GM19395 (cell line): ENCODE data around the gene SOWAHA.

Source experiments
- ATAC-seq: cut with Tn5 transposase; IDR thresholded peaks from one replicate; pipeline ENCODE4 v1.9.1; 2021; ENCODE audit warnings: mild to moderate bottlenecking, moderate library complexity; ENCODE audit not compliant: unreplicated experiment

Gene SOWAHA

DNA sequence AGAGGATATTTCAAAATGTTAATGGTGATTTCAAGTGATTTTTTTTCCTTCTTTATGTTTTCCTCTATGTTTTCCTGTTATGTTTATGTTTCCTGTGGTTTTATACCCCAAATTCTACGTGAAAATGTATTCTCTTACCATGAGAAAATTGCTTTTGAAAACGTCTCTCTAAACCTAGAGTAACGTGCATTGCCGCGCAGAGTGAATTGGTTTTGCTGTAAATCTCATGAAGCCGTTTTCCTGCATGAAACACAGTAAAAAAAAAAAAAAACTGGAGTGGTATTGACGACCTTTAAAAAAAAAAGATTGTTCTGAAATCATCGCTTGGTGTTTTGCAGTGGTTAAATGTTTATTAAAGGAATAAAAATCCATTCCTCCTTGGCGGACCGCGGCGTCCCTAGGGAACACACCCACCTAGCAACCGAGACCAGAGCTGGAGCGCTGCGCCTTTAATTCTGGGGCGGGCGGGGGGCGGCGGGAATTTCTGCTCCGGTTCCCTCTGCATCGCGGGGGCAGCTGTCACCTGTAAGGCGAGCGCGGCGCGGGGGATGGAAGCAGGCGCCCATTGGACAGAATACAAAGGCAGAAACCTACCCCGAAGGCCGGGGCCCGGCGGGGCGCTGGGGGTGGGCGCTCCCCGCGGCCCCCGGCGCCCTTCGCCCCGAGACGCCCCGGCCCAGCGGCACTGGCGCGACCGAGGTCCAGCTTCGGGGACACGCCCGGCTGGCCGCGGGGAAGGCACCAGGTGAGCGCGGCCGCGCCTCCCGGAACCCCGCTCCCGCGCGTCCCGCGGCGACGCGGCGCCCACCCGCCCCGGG is at the start of gene SOWAHA:
Gene SOWAHA (plus strand): TSS at position 522 of the 818 bp plus-strand sequence. CDS start 320 bp downstream, outside the sequence.
- no peak for ATAC-seq

DNA sequence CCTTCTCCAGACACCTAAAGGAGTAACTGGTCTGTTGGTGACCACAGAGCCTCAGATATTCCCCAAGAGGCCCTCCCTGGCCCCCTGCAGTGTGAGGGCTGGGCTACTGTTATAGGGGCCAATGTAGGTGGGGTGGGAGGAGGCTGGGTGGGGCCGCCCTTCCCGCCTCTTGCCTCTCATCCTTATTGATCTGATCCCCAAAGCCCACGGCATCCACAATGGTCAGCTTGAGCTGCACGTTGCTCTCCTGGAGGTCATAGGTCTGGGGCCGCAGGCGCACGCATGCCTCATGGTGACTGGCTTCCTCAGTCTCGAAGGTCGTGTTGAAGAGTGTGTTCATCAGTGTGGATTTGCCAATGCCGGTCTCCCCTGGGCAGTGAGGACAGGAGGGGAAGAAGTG is 49.1 kb upstream of the SOWAHA start:
- no peak for ATAC-seq

DNA sequence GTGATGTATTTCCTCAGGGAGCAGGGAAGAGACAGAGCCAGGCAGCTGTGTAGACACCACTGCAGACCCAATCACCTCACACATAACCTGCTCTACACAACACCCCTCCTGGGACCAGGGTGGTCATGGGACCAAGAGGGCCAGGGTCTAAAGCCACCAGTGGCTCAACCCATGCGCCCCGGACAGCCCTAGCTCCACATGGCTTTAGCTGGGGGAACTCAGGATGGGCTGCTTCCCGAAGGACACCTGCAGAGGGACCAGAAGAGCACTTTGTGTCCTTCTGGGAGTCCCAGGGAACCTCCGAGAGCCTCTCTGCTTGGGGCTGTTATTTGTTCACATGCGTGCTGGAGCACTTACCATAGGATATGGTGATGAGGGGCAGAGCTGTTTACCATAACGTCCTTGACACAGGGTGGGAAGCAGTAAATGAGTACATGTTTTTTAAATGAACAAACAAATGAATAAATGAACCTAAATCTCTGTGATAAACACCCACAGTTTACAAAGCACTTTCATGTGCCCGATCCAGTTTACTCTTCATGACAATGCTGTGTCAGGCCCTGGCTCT is 48.3 kb upstream of the SOWAHA start:
- no peak for ATAC-seq

DNA sequence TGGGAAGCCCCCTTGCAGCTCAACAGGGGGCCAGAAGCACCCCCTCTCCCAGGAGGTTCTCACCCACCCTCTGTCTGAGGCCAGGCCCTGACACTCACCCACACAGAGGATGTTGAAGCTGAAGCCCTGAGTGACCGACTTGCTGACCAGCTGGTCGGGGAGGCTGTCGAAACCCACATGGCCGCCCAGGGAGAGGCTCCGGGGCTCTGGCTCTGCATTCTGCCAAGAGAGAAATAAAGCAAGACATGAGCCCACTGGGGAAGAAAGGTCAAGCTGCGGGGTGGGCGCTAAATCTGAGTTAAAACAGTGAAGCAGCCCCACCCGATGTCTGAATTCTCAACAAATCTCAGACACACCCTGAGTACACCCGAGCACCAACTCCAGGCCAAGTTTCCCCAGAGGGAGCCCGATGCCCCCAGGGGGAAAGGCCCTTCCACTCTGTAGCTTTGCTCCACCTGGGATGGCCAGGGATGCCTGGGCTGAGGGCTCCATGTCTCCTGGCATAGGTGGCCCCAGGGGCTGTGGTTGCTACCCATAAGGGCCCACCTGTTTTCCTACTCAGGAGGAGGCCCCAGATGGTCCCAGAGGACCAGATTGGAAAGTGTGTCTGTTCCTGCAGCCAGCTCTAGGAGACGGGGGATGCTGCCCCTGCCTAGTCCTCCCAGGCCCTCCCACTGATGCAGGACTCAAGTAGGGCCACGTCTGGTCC is 47.6 kb upstream of the SOWAHA start:
- no peak for ATAC-seq

DNA sequence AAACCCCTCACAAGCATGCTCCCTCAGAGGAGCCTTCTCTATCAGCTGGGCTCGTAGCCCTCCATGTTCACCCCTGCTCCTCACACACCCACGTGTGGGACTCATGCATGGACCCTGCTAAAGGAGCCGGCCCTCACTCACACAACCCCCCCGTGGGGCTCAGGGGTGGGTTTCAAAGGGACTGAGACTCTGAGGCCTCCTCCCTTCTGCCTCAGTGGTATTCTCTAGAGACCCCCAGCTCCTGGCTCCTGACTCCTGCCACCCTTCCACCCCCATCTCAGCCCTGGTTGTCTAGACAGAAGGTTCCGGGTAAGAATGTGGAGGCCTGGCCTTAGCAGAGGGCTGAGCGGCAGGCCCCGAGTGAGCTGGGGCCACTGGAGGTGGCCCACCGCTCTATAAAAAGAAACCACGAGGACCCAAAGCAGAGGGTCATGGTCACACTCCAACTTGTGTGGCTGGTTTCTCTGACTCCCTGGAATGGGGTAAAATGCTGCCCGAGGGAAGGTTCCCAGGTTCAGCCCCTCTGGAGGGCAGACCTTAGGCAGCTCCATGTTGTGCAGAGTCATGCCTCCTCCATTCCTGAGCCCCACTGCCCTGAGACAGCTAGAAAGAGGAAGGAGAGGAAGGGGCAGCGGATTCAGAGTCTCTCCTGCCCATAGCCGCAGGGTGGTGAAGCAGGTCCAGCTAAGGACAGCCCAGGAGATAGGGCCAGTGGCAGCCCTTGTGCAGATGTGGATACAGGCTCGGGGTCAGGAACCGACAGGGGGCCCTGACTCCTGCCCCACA is 46.9 kb upstream of the SOWAHA start:
- ATAC-seq: no peak

DNA sequence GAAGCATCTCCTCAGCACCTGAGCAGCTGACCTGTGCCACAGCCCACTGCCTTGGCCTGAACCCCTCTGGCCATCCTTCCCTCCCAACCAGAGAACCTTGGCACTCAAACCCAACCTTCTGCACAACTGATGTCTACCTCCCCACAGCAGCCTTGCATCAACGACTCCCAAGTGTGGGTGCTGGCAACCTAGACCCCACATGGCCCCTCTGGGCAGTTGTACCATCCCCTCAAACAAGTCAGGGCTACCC is 46.4 kb upstream of the SOWAHA start:
- no peak for ATAC-seq

DNA sequence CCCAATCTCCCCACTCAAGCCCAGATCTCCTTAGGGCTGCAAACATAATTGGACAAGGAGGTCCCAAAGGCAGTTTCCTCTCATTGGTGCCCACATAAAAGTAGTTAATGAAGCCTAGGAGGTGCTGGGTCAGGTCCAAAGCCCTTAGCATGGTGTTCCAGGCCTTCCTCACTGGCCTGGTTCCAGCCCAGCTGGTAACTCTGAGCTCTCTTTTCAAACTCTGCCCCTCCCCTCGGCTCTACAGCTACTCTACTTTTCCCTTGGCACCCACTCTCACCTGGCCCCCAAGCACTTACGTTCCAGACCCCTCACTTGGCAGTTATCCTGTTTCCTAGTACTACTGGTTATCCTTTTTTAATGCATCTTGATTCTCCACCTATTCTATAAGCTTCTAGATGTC is 46.0 kb upstream of the SOWAHA start:
- ATAC-seq: no peak

DNA sequence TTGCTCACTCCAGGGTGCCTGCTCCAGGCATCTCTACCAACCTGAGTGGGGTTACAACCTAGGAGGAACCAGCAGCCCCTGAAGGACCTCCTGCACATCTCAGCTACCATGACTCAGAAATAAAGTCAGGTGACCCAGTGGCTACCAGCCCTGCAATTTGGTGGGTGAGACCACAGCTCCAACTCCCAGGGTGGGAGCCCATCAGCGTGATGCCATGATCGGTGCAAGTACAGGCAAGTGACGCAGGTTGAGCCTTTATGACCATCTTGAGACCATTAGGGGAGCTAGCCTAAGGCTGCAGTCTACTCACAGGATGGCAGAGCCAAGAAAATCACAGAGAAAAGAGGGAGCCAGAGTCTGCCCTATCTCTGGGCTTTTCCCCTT is 44.6 kb upstream of the SOWAHA start:
- no peak for ATAC-seq

DNA sequence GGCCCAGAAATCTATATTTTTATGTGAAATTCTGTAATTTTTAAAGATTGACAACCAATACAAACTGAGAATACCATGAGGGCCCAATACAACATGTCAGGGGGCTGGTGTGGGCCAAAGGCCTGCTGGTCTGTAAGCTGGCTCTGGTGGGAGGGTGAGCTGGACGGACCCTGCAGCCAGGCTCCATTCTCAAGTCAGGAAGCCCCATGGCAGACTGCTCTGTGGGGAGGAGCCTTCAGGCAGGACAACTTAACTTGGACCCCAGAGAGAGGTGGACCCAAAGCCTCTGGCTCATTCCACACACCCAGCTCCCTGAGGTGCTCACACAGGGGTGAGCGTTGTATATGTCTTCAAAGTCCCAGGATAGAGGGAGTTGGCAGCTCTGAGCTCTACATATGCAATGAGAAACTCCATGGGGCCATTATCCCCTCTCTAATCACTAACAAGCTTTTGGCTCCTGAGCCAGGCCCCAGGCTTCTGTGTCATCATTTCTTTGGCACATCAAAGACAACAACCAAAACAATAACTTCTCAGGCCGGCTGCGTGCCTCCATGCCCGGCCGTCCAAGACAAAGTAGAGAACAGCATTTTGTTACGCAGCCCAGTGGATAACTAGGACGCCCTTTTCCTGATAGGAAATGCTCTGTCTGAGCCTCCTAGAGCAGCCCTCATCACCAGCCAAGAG is 42.5 kb upstream of the SOWAHA start:
- ATAC-seq: no peak

DNA sequence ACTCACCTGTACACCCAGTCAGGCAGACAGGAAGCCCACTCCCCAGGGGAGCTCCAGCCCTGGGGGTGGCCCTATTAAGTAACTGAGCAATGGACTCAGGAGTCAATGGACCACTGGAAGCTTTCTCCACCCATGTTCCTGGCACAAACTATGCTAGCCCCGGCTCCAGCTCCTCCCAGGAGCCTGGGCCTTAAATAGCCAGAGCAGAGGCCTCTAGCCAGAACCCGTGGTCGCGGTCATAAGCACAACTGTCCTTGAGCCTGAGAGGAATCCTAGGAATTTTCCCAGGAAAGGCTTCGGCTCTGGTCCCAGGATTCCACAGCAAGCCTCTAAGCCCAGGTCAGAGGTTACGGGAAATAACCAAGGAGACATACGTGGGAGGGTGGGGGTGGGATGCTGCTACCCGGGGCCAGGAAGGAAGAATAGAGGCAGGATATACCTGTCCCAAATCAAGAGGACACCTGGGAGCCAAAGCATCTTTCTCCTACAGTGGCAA is 41.6 kb upstream of the SOWAHA start:
- ATAC-seq: no peak

DNA sequence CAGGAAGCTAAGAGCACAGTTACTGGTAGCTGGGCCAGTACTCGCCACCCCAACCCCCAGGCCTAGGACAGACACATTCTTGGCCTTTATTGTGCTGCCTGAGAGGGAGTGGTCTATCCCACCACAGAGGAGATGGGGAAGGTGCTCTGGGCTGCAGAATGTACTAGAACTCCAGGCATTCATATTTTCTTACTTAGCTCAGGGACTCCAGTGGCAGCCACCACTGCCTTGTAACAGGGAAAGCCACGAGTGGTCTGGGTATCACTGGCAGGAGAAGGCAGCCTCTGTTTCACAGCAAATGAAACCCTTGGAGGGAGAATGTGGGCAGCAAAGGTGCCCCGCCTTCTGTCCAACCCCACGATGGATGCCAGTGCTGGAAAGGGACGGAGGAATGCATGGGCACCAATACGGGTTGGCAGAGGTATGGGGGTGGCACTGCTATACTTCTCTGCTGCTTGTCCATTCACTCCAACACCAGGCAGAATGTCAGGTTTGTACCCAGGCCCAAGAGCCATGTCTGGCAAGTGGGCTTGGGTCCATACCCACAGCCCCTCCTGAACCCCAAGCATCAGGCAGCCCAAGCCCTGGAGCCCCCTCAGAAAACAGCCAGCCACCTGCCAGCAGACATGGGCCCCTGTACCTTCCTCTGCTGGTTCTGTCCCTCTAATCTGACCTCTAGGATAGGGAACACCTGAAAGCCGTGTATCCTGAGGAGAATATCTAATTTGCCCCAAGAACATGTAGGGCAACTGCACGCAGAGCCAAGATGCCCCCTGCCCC is 40.6 kb upstream of the SOWAHA start:
- ATAC-seq: no peak

DNA sequence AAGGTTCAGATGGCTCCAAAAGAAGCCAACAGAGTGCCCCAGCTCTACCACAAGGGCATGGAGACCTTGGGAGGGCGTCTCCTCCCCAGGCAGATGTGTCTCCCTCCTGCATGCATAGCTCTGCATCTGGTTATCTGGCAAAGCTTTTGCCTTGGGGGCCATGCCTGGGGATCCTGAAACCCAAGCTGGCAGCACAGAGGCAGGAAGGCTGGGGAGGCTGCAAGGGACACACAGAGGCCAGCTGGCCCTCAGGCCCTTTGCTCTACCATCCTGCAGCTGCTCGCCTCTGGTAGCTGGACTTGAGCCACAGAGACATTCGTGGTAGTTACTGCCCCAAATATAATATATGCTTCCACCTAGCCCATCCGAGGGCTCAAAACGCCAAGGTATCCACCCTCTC is 40.0 kb upstream of the SOWAHA start:
- ATAC-seq: no peak

DNA sequence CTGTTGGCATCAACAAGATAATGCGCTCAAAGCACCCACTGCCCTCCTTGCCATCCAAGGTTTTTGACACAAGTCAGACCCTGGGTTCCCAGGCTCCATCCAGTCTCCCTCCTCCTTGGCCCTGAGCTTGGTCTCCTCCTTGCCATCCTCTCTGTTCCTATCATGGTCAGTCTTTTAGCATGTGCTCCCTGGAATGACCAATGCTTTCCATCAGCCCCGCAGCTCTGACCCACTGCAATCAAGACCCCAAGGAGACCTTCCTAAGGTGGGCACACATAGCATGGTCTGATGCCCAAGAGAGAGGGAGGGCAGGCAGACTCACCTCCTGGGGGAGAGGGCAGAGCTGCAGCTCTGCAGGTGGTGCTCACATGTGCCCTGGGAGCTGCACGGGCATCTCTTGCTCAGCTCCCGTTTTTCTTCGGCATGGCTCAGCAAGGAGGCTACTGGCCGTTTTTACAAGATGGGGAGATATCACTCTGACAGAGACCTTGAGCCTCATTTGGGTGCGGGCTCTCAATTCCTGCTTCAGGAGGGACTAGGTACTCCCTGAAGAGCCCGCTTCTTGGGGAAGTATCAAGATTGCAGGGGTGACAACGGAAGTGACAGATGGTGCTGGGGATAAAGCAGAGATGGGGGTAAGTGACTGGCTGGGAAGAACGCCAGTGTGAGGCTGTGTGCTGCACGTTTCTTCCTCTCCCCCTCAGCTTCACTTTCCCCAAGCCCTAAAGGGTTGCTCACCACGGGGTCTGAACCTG is 39.3 kb upstream of the SOWAHA start:
- ATAC-seq: no peak

DNA sequence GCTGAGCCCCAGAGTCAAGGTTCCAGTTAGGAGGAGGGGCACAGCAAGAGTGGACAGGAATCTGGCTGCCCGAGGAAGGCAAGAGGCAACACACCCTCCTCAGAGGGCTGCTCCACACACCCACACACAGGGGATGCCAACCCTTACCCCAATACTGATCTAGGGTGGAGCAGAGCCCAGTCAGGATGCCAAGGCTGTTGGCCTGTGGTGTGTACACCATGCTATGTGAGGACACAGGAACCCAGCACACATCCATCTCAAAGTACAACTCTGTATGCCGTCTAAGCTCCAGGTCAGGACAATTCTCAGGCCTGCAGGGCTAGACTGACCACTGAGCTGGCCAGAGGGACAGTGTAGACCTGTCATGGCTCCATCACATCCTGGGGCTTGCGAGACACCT is 38.7 kb upstream of the SOWAHA start:
- ATAC-seq: no peak

DNA sequence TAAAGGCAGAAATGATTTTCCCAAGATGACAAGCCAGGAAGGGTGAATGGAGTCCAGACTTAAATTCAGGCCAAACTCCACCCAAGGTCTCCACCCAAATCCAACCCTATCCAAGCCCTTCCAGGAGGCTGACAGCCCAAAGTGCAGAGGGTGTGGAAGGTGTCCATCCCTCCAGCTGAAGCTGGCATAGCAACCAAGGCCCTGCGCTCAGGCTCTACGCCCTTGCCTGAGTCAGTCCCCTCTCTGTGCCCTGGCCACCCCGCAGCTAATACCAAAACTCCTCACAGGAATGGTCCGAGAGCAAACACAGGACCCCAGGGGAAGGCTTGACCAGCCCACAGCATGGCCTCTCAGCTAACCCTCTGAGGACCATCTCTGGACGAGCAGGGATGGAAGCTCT is 38.2 kb upstream of the SOWAHA start:
- ATAC-seq: no peak

DNA sequence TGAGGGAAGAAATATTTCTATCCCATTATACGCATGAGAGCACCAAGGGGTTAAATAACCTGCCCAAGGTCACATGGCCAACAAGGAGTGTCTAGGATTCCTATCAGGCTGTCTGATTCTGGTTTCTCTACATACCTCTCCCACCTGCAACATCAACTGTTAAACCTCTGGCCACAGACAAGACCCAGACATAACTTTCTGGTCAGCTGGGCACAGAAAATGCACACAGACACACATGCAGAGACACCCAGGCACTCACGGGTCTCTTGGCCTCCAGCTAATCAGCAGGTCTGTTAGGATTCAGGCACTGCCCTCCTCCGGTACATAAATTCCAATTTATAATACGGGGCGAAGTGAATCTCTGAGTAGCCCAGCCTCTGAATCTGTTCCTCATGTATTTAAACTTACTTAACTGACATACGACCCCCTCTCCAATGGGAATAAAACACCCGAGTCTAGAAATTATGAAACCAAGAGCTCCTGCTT is 37.6 kb upstream of the SOWAHA start:
- ATAC-seq: no peak

DNA sequence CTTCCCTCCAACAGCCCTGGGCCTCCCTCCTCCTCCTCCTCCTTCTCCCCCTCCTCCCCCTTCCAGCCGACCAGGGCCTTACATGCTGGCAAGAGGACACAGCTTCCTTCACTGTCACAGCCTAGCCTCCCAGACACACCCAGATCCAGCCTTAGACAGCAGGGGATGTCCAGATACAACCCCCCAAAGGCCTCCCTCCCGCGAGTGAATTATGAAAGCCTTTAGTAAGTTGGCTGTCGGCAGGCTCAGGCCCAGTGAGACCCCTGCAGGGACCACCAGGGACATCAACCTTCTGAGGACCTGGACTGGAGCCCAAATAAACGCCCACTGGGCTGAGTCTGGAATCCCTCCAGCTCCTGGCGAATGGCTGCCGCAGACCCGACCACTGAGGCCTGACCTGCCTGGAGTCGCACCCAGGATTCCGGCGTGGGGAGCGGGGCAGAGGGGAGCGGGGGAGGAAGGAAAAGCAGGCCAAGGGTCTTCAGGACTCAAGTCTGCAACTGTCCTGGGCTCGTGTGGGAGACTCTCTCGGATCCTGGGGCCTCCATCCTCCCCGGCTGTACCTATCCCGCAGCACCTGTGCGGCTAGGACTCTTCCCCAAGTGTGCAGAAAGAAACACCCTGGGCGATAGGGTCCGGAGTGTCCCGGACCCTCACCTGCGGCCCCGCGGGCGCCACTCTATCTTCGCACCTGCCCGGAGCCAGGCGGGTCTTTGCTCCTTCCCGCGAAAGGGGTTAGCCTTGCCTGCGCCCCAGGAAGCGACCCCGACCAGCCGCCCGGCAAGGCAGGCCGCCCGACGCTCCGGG is 36.8 kb upstream of the SOWAHA start:
- ATAC-seq: peak; percentile 30

DNA sequence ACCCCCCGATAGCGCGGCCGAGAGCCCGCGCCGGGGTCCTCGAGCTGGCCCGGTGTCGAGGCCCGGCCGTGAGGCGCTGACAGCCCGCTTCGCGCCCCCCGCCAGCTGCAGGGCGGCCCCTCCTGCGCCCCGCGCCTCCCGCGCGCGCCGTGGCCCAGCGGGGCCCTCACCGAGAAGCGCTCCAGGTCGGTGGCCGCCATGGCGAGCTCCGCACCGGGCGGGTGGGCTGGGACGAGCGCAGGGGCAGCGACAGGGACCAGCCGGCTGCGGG is 36.2 kb upstream of the SOWAHA start:
- peak; percentile 34 for ATAC-seq
